HG03095 (cell line): ENCODE results near the gene DHRS11.

Experiments
- ATAC-seq: cut with Tn5 transposase; IDR thresholded peaks from one replicate; pipeline ENCODE4 v1.9.1; 2021; ENCODE audit warnings: moderate library complexity; ENCODE audit not compliant: unreplicated experiment

Gene DHRS11

DNA sequence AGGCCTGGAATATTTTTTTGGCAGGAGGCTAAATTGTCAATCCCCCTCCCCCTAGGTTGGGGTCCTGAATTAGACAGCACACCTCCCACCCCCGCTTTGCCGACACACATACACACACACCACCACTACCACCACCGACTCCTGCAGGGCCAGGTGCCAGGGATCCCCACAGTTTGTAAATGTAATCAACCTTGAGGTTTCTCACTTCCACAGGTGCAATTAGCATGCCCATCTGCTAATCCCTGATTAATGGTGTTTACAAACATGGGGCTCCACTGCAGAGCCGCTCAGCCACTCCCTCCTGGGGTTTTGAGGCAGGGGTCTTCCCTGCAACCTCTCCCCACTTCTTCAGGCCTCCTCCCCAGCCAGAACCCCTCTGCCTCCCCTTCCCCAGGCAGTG, 21.5 kb downstream of the DHRS11 start:
- no peak for ATAC-seq

DNA sequence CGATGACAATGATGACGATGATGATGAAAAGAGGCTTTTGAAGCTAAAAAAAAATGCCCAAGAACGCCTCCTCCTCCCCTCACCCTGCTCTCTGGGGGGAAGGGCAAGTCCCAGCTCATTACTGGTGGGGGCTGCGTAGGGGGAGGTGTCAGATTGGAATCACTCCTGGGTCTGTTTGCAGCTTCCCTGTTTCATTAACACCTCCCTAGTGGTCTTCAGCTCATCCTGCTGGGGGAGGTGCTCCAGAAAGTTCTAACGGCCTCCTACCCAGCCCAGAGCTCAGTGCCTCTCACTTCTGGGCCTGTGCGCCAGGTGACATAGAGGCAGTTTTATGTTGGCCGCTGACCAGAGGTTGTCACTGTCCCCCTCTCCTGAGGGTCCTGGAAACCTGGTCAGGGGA, 22.4 kb downstream of the DHRS11 start:
- no peak for ATAC-seq

DNA sequence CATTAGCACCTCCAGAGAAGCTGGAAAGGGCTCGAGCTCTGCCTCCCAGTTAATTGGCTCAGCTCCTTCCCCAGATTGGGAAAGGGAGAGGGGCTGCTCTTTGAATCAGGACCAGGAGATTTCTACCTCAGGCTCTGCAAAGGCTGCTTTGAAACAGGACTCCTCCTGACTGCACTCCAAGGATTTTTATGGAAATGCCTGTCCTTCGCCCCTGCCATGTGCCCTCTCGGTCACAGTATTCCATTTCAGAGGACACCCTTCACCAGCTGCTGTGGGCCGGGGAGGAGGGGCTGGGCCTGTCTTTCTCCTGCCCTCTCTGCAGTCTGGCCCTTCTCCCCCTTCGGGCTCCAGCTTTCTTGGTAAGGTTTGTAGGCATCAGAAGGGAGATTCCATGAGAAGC, 23.3 kb downstream of the DHRS11 start:
- no peak for ATAC-seq

DNA sequence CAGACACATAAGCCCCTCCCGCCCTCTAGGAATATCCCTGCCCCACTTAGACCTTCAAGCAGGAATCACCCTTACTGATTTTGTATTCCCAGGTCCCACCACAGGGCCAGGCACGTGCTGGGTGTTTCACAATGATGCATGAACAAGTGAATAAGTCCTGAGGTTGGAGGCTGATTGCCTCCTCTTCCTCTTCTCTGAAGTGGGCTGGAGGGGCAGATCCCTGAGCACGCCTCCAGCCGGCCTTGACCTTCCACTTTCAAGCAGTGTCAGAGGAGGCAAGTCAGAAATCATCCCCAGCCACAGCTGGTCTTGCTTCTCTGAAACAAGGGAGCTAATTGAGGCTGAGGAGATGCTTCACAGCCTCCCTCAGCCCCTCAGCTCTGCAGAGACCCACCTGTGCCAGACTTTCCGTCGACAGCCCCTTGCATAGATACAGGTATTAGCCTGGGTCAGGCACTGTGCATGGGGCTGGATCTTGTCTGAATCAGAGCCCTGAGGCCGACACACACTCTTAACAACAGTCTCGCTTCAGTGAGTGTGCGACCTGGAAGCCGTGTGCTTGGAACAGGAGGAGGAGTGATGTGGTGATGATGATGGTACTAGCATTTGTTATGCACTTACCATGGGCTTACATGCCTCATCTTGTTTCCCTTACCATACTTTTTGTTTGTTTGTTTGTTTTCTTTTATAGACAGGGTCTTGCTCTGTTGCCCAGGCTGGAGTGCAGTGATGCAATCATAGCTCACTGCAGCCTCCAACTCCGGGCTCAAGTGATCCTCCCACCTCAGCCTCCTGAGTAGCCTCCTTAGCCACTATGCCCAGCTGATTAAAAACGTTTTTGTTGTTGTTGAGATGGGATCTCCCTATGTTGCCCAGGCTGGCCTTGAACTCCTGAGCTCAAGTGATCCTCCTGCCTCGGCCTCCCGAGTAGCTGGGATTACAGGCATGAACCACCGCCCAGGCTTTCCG, 24.7 kb downstream of the DHRS11 start:
- no peak for ATAC-seq

DNA sequence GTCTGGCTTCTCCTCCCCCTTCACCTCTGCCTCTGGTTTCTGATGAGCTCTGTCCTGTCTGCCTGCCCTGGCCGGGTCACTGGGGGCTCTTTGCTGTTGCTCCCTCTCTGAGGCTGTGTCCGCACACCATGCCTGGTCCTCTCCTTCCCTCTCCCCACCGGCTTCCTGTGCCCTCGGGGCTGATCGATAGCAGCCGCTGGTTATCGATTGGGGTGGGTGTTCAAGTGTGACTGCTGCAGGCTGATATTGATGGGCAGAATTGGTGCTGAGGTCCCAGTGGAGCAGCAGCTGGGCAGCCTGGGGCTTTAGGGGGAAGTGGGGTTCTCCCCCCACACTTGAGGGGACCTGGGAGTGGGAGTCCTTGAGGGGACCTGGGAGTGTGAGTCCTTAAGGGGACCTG, 26.1 kb downstream of the DHRS11 start:
- no peak for ATAC-seq

DNA sequence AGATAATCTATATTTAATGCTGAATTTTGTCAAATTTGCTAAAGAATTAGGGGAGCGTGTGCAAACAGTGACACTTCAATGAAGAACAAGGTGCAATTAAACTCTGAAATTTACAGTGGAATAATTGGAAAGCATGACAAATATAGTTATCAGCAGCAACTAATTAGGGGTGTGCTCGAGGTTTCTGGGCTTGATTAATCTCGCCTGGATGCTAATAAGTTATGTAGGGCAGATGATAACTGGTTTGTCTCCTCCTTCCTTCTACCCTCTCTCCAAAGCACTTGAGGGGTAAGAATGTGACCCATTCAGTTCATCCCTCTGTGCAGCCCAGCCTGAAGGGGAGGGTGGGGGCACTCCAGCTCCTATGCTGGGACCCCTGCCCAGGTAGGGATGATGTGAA, 31.6 kb downstream of the DHRS11 start:
- no peak for ATAC-seq

DNA sequence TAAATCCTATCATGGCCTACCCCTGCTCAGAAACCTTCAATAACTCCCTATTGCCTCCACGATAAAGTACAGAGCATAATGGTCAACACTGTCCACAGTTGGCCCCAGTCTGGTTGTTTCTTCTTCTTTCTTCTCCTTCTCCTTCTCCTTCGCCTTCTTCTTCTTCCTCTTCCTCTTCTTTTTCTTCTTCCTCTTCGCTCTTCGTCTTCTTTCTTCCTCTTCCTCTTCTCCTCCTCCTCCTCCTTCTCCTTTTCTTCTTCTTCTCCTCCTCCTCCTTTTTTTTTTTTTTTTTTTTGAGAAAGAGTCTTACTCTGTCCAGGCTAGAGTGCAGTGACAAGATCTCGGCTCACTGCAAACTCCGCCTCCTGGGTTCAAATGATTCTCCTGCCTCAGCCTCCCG, 33.5 kb downstream of the DHRS11 start:
- no peak for ATAC-seq

DNA sequence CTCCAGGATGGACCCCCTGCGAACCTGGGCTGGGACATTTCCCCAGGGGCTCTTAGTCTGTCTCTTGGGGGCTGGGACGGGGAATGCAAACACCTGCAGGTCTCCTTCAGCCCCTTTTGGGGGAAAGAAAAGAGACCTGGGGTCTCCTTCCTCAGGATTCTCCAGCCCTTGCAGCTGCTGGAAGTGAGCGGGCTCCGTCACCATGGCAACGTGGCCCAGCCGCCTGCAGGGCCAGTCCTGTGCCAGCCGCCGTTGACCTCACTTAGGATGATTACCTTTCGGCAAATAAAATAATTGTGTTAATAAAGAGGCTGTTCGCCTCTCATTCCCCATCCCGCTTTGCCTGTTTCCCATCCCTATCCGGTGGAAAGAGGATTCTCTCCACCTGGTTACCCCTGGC, 35.4 kb downstream of the DHRS11 start:
- ATAC-seq = no peak

DNA sequence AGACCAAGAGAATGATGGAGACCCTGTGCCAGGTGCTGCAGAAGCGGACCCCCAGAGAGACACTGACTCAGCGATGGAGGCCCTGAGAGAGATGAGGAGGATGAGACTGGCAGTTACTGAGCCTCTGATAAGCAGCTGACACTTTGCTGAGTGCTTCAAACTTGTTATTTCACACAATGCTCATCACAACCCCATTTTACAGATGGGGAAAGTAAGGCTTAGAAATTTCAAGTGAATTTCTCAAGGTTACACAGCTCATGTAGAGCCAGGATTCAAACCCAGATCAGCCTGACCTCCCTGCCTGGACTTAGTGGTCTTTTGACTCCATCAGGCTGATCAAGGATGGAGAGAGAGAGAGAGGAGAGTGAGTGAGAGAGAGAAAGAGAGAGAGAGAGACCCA, 36.9 kb downstream of the DHRS11 start:
- ATAC-seq = no peak

DNA sequence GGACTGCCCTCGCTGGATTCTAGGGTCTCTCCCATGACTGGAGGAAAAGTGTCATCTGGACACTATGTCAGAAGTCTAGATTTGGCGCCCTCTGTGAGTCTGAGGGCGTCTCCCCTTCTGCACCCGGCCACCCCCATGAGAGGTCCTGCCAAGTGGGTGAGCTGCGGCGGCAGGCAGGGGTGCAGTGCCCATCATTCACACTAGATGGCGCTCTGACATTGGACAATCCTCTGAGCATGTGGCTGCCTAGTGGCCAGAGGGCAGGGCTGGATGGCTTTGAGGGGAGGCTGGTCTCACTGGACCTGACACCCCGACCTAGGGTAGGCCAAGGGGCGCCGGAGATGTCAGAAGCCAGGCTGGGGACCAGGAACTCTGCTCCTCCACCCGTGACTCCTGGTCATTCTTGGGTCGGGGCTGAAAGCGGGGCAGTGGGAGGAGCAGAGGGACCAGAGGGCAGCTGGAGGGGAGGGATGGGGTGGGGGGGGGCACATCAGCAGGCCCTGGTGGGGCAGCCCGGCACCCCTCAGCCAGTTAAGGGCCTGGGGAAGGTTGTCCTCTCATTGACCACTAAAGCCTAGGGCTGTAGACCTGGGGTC, 37.7 kb downstream of the DHRS11 start:
- no peak for ATAC-seq

DNA sequence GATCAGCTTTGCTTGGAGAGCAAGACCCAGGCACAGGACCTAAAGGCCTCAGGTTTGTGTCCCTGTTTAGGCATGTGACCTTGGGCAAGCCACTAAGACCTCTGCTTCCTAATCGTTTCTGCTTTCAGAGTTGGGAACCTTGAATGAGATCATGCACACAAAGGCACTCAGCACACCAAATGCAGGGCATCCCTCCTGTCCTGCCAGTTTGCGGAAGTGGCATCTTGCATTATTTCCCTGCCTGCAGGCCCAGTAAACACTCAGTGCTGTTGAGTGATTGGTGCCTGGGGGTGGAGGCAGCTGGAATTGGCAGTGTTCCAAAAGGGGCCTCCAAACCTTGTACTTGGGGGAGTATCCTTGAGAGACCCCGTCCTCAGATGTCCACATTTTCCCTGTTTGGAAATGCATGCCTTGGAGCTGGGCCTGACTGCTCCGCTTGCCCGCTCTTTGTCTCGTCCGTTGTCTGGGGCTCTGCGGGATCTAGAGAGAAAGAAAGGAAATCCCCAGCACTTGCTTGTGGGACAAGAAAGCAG, 38.4 kb downstream of the DHRS11 start:
- ATAC-seq = no peak

DNA sequence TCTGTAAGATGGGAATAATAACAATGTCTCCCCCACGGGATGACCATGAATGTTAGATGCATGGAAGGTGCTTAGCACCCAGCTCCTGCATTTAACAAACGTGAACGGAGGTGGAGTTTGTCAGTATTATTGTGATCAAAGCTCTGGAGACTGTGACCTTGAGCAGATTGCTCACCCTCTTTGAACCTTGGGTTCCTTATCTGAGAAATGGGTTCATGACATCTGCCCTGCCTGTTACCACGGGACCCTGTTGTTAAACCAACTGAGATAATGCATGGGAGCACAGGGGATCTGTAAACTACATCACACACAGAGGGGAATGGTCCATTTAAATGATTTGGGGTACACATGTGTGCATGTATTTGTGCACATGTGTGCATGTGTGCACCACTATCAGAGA, 39.3 kb downstream of the DHRS11 start:
- no peak for ATAC-seq

DNA sequence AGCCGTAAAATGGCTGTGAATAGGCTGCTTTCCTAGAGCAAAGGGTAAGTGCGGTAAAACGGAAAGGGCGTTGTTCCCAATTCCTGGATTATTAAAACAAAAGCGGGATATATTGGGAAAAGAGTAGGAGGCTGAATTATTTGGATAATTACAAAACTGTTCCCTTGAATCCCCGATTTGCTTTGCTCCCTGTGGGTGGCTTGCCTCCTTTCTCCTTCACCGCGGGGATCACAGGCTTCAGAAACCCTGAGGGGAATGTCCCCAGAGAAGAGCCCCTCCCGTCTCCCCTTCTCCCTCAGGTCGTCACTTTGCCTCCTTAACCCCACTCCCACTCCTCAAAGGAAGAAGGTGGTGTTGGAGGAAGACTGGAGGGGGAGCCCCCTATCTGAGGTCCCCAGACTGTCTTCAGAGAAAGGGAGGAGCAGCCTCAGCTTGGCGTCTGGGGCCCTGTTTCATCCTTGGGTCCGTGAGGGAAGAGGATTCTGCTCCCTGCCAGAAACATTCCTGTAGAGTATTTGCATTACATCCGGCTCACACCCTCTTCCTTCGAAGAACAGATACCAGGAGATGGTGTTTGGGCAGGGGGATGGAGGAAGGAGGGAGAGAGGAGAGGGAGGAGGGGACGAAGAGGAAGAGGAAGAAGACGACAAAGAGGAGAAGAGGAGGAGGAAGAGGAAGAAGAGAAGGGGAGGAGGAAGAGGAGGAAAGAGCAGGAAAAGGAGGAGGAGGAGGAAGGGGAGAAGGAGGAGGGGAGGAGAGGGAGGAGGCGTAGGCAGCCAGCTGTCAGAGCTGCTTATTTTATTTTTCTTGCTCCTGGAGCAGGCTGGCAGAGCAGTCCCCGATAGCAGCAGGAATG, 41.5 kb downstream of the DHRS11 start:
- no peak for ATAC-seq

DNA sequence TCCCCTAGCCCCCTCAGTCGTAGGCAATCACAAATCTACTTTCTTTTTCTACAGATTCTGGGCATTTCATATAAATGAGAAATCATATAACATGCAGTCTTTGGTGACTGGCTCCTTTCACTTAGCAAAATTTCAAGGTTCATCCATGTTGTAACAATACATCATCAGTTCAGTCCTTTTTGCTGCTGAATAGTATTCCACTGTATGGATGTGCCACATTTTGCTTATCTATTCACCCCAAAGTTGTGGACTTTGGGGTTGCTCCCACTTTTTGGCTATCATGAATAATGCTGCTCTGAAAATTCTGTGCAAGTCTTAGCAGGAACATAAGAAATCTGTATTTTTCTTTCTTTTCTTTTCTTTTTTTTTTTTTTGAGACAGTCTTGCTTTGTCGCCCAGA, 48.7 kb downstream of the DHRS11 start:
- no peak for ATAC-seq

DNA sequence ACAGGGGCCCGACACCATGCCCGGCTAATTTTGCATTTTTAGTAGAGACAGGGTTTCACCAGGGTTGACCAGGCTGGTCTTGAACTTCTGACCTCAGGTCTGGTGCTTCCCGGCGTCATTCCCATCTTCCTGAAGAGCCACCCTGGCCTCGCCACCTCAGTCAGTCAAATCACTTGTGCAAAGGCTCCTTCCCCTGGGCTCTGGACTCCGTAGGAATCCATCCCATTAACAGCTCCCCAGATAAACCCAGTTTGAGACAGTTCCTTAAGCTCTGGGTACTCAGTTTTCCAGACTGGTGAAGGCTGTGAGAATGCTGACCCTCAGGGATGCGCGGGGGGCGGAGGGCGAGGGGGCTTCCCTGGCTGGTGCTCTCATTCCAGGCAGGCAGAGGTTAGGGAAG, 49.2 kb downstream of the DHRS11 start:
- no peak for ATAC-seq

DNA sequence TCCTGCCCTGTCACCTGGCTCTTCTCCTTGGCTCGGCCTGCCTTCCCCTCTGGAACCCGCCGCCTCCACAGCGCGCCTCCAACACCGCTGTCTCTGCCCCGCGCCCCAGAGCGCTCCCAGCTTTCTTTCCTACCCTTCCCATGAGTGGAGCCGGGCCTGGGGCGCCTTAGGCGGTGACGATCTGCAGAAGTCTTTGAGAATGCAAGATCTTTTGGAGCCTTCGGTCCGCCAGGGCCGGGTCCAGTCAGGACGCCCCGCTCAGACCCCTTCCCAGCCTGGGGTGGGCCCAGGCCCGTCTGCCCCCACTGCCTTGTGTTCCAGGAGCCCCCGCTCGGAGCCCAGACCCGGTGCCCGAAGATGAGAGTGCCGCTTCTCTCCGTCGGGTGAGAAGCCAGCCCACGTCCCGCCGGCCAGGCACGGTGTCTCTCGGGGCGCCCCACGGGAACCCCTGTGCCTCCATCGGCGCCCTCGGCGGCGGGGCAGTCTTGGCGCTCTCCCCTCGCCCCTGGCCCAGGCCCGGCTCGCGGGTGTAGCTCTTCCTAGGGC, 49.7 kb downstream of the DHRS11 start:
- ATAC-seq = no peak

DNA sequence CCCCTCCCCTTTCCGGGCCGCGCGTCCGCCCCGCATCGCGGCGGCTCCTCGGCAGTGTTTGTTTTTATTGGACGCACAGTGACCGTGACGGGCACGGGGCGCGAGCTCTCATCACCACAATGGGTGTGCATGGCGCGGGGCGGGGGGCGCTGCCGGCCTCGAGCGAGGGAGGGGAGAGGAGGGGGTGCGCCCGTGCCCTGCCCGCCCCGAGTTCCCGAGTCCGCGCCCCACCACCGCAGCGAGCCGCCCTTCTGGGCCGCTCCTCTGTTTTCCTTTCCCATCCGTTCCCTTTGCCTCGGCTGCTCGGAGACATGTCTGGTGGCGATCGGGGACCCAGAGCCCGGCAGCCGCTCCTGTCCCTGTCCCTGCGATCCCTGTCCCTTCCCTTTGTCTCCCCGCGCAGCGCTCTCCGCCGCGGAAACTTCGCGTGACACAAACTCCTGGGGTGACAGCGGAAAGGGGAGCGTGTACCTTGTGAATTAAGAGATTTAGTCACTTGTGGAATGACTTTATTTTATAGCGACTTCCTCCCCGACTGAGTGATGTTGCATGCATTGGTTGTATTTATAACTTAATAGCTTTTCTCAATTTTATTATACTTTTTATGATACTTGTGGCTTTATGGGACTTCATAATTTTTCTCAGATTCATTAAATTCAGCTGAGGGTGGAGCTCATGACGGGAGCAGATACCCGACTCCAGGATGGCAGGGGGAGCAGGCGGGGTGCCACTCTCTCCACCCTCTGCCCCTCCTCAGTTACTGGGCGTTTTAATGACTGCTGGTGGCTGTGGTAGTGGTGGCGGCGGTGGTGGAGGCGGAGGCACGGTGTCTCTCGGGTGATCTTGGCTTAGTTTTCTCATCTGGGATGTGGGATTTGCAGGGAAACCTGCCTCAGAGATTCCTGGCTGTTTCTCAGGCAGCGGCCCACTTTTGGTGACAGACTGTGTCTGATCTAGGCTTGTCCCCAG, 50.5 kb downstream of the DHRS11 start:
- ATAC-seq = no peak

DNA sequence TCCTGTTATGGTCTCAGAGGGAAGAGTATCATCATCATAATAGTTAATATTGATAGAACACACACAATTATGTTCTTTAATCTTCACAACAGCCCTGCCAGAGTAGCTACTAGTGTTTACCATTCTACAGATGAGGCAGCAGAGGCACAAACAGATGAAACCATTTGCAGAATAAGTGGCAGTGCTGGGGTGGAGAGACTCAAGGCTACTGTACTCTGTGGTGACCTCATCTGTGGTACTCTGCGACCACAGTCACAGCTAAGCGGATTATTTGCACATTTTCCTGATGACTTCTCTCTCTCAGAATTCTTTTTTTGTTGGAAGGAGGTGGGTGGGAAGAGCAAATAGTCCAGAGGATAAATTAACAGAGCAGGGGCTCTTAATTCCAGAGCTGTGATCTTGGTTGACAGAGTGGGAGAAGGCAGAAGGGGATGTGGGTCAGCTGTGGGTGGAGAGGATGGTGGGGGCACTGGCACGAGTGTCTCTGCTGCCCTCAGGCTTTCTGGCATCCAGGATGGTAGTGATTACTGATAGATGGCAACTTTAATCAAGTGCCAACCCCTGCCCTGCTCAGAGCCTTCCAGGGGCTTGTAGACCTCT, 51.5 kb downstream of the DHRS11 start:
- ATAC-seq = no peak

DNA sequence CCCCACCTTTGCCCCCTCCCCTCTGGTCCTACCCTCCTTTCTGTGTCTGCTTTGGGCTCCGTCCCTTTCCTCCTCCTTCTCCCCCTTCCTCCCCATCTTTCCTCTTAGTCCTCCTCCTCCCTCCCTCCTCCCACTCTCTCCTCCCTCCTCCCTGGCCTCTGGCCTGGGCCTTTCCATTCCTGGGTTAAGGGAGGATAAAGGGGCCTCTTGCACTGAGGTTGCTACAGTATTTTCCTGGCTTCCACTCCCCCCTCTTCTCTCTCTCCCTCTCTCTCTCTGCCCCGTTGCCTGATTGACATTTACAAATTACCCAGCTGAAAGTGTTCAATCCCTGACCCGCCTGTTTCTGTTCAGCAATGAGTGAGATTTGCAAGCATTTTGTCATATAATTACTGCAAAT, 53.7 kb downstream of the DHRS11 start:
- no peak for ATAC-seq

DNA sequence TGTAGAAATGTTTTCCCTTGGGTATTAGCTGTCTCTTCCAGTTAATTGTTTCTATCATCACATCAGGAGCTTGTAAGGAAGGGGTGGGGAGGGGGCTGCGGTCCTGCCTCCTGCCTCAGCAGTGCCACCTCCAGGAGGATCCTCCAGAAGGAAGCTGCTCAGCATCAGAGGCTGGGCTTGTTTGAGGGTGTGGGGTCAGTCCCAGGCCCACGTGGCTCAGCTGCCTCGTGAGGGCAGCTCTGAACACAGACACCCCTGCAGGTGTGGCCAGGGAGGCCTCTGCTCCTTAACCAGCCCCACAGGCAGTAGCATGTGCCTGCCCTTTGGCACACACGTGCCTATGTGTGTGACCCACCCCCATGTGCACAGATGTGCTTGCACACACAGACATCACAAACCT, 56.0 kb downstream of the DHRS11 start:
- ATAC-seq = no peak
